ENCODE data around the gene IVD.
A peak's percentile ranks its signal among the peaks of the same experiment; 100 is the strongest.
"Not testable (repeated sequence)": the region's sequence is repeated elsewhere in the genome, so short reads cannot be mapped to it uniquely, and the experiment has no call there.

The IVD gene

GRCh38 chr15:40446144-40446543 lies 40.5 kb downstream of the IVD start:
- Mint-ChIP-seq H3K27me3 (ENCODE audit: low read depth) (peaks cover 26% of the 10 kb centered on the region), H3K9me3 (no peaks in the 10 kb centered on the region)

GRCh38 chr15:40448354-40448753 lies 42.8 kb downstream of the IVD start:
- Mint-ChIP-seq H3K27ac (no peak overlapping the region), H3K4me3 (no peak overlapping the region), H3K9me3 (no peaks in the 10 kb centered on the region), H3K36me3 (ENCODE audit: low read depth) (peaks cover 11% of the 10 kb centered on the region), H3K27me3 (ENCODE audit: low read depth) (peaks cover 14% of the 10 kb centered on the region), H3K4me1 (ENCODE audit: low read depth) (peaks cover 46% of the 10 kb centered on the region)

More at GRCh38 chr15:40446144-40446543, 40.5 kb downstream of the IVD start:
- H3K4me3 Mint-ChIP-seq, result no peak overlapping the region
- peaks cover 15% of the 10 kb centered on the region for H3K36me3 Mint-ChIP-seq (ENCODE audit: low read depth)
- H3K4me1 Mint-ChIP-seq (ENCODE audit: low read depth), result peaks cover 31% of the 10 kb centered on the region
- H3K27ac Mint-ChIP-seq, result no peak overlapping the region

DNA sequence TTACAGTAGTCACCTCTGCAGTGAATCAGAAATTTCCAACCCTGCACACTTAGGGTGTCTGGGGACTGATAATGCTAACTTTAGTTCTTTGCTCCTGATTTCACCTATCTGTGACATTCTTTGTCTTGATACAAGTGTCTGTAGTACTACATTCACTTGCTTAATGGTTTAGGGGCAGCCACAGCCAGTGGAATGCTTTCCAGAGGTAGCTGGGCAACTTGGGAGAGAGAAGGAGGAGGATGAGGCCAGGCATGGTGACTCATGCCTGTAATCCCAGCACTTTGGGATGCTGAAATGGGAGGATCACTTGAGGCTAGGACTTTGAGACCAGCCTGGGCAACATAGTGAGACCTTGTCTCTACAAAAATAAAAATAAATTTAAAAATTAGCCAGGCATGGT lies 43.7 kb downstream of the IVD start:
- peaks cover 5% of the 10 kb centered on the region for H3K27me3 Mint-ChIP-seq (ENCODE audit: low read depth)
- peaks cover 4% of the 10 kb centered on the region for H3K36me3 Mint-ChIP-seq (ENCODE audit: low read depth)
- no peaks in the 10 kb centered on the region for H3K9me3 Mint-ChIP-seq
- H3K4me3 Mint-ChIP-seq, result no peak overlapping the region
- H3K27ac Mint-ChIP-seq, result no peak overlapping the region
- H3K4me1 Mint-ChIP-seq (ENCODE audit: low read depth), result peaks cover 46% of the 10 kb centered on the region

GRCh38 chr15:40450047-40450446 lies 44.5 kb downstream of the IVD start:
- Mint-ChIP-seq H3K4me1 (ENCODE audit: low read depth) (peaks cover 47% of the 10 kb centered on the region), H3K27me3 (ENCODE audit: low read depth) (peaks cover under 1% of the 10 kb centered on the region), H3K9me3 (no peaks in the 10 kb centered on the region), H3K27ac (no peak overlapping the region), H3K4me3 (no peak overlapping the region), H3K36me3 (ENCODE audit: low read depth) (peaks cover 4% of the 10 kb centered on the region)

DNA sequence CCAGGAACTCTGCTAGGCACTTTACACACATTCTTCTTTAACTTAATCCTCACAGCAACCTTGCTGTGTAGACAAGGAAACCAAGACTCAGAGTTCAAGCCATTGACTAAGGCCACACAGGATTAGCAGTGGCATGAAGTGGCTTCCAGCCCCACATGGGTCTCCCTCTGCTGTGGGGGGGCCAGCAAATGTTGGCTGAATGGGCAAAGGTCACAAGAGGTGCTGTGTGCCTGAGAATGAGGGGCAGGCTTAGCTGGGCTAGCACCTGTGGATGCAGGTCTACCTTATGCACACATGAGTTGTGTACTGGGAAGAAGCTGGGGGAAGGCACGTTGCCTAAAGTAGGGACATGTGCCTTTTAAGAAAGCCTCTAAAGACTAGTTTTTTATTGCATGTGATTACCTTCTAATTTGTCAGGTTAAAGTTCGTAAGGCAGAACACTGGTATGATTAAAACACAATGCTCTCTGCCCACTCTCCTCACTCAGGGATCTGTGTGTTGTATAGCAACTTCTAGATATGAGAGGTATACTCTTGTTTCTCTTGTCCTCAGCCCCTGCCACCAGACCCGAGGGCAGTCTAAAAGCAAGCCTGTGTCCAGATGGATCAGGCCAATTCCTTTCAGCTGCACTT lies 46.0 kb downstream of the IVD start:
- Mint-ChIP-seq H3K27ac (peak overlapping the region; percentile 70), H3K27me3 (ENCODE audit: low read depth) (no peaks in the 10 kb centered on the region), H3K4me3 (no peak overlapping the region), H3K9me3 (no peaks in the 10 kb centered on the region), H3K36me3 (ENCODE audit: low read depth) (peaks cover 4% of the 10 kb centered on the region), H3K4me1 (ENCODE audit: low read depth) (peaks cover 55% of the 10 kb centered on the region)

- H3K27me3 Mint-ChIP-seq (ENCODE audit: low read depth), result no peaks in the 10 kb centered on the region
- H3K36me3 Mint-ChIP-seq (ENCODE audit: low read depth), result peaks cover 4% of the 10 kb centered on the region
- no peaks in the 10 kb centered on the region for H3K9me3 Mint-ChIP-seq
- H3K4me3 Mint-ChIP-seq, result peak overlapping the region; percentile 38
- H3K27ac Mint-ChIP-seq, result peak overlapping the region; percentile 70
- peaks cover 61% of the 10 kb centered on the region for H3K4me1 Mint-ChIP-seq (ENCODE audit: low read depth)
Observed at GRCh38 chr15:40452296-40453090, 46.9 kb downstream of the IVD start.

- H3K36me3 Mint-ChIP-seq (ENCODE audit: low read depth); H3K9me3 Mint-ChIP-seq; H3K27me3 Mint-ChIP-seq (ENCODE audit: low read depth): not testable (repeated sequence)
- H3K4me1 Mint-ChIP-seq (ENCODE audit: low read depth), result peaks cover 61% of the 10 kb centered on the region
- peak overlapping the region; percentile 54 for H3K4me3 Mint-ChIP-seq
- H3K27ac Mint-ChIP-seq, result peak overlapping the region; percentile 66
Observed at GRCh38 chr15:40453941-40454340, 48.3 kb downstream of the IVD start.

DNA sequence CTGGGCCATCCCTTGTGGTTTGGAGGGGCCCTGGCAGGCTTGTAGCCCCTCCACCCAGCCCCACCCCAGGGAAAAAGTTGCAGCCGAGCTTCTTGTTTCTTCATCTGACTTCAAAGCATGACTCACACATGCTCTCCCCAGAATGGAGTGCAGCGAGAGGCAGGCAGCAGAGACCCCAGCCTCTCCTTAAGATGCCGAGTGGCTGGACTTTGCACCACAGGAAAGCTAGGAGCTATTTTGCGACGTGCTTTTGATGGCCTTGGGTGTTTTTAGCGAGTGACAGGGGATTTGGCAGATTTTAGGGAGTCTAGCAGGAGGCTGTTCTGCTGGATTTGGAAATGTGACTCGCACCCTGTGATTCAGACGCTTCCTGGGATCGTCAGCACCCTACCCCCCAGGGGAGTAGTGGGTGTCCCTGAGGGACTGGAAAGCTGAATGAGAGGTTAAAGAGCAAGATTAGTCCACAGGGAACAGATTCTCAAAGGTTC lies 49.4 kb downstream of the IVD start:
- H3K27me3 Mint-ChIP-seq (ENCODE audit: low read depth), result no peaks in the 10 kb centered on the region
- H3K4me1 Mint-ChIP-seq (ENCODE audit: low read depth), result peaks cover 58% of the 10 kb centered on the region
- peak overlapping the region; percentile 42 for H3K27ac Mint-ChIP-seq
- H3K4me3 Mint-ChIP-seq, result peak overlapping the region; percentile 17
- peaks cover 4% of the 10 kb centered on the region for H3K36me3 Mint-ChIP-seq (ENCODE audit: low read depth)
- H3K9me3 Mint-ChIP-seq, result no peaks in the 10 kb centered on the region

DNA sequence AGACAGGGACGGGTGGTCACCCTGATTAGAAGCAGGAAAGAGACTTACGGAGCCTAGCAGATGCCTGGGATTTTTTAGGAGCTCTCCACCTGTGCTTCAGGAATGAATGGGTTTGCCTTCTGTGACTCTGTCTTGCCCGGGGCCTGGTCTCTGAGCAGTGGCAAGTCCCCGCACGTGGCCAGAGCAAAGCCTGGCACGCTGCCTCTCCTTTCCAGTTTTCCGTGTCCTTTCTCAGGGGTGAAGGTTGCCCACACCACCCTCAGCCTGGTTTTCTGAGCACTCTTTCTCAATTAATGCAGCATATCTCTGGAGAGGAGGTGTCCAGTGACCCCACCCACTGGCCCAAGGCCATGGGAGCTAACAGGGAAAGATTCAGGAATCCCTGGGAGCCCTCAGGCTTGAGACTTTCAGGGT lies 50.7 kb downstream of the IVD start:
- H3K27me3 Mint-ChIP-seq (ENCODE audit: low read depth), result no peaks in the 10 kb centered on the region
- peaks cover 49% of the 10 kb centered on the region for H3K4me1 Mint-ChIP-seq (ENCODE audit: low read depth)
- H3K36me3 Mint-ChIP-seq (ENCODE audit: low read depth), result peaks cover 1% of the 10 kb centered on the region
- no peak overlapping the region for H3K4me3 Mint-ChIP-seq
- no peaks in the 10 kb centered on the region for H3K9me3 Mint-ChIP-seq
- H3K27ac Mint-ChIP-seq, result no peak overlapping the region

DNA sequence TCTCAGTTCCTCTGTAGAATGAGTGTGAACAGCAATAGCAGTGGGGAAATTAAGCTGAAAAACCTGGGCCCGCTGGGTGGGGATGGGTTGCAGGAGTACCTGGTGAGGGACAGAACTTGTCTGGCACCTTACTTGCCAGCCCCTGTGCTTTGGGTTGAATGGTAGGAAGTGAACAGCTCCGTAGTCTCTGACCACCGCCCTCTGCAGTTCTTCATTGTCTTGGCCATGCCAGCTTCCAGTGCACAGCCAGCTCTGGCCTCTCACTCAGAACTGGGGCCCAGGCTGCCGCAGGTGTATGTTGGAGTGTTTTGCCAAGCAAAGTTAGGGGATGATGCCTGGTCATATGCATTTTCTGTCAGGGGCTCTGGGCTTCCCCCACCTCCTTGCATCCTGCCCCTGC lies 51.1 kb downstream of the IVD start:
- Mint-ChIP-seq H3K4me3 (no peak overlapping the region), H3K36me3 (ENCODE audit: low read depth) (no peaks in the 10 kb centered on the region), H3K4me1 (ENCODE audit: low read depth) (peaks cover 45% of the 10 kb centered on the region), H3K27me3 (ENCODE audit: low read depth) (no peaks in the 10 kb centered on the region), H3K9me3 (no peaks in the 10 kb centered on the region), H3K27ac (no peak overlapping the region)

- no peaks in the 10 kb centered on the region for H3K36me3 Mint-ChIP-seq (ENCODE audit: low read depth)
- H3K4me3 Mint-ChIP-seq, result no peak overlapping the region
- H3K27ac Mint-ChIP-seq, result no peak overlapping the region
- H3K4me1 Mint-ChIP-seq (ENCODE audit: low read depth), result peaks cover 26% of the 10 kb centered on the region
- no peaks in the 10 kb centered on the region for H3K9me3 Mint-ChIP-seq
- no peaks in the 10 kb centered on the region for H3K27me3 Mint-ChIP-seq (ENCODE audit: low read depth)
Observed at GRCh38 chr15:40458495-40459371, 53.1 kb downstream of the IVD start.

DNA sequence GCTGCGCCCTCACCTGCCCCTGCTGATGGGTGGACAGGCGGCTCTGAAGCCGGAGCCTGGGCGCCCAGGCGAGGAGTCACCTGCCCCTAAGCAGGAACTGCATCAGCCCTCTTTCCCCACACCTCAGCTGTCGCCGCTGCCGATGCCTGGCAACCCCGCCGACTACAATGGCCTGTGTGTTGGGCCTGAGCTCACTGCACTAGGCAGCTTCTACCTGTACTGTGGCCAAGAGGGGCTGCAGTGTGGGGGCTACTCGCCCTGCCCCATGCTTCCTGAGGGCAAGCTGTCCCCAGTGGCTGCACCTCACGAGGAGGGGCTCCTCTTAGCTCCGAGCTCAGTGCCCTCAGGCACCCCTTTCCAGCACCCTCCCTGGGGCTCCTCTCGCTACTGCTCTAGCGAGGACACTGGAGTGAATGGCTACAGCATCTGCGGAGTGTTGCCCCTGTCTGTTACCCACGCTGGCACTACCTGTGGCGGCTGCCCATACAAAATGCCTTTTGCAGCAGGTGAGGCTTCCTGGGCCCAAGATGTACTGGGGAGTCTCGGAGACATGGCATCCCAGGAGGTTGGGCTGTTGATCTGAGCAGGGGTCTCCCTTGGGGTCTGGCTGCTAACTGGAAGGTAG lies 53.9 kb downstream of the IVD start:
- no peaks in the 10 kb centered on the region for H3K27me3 Mint-ChIP-seq (ENCODE audit: low read depth)
- no peaks in the 10 kb centered on the region for H3K36me3 Mint-ChIP-seq (ENCODE audit: low read depth)
- H3K4me3 Mint-ChIP-seq, result no peak overlapping the region
- no peak overlapping the region for H3K27ac Mint-ChIP-seq
- peaks cover 18% of the 10 kb centered on the region for H3K4me1 Mint-ChIP-seq (ENCODE audit: low read depth)
- H3K9me3 Mint-ChIP-seq, result no peaks in the 10 kb centered on the region

- Mint-ChIP-seq H3K4me3 (no peak overlapping the region), H3K27me3 (ENCODE audit: low read depth) (no peaks in the 10 kb centered on the region), H3K36me3 (ENCODE audit: low read depth) (peaks cover 2% of the 10 kb centered on the region), H3K27ac (no peak overlapping the region), H3K9me3 (no peaks in the 10 kb centered on the region), H3K4me1 (ENCODE audit: low read depth) (peaks cover 14% of the 10 kb centered on the region)
Observed at GRCh38 chr15:40460404-40460803, 54.8 kb downstream of the IVD start.

DNA sequence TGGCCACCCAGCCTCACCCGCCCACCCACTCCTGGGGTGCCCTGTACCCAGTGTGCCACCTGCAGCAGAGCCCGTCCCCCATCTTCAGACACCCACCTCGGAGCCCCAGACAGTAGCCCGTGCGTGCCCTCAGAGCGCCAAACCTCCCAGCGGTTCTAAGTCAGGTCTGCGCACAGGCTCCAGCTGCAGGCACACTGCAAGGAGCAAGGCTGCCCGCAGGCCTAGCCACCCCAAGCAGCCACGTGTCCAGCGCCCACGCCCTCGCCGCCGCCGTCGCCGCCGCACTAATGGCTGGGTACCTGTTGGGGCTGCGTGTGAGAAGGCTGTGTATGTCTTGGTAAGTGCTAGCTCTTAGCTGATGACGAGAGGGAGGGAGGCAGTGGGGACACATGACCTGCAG lies 56.4 kb downstream of the IVD start:
- Mint-ChIP-seq H3K36me3 (ENCODE audit: low read depth) (peaks cover 5% of the 10 kb centered on the region), H3K4me3 (no peak overlapping the region), H3K4me1 (ENCODE audit: low read depth) (peaks cover 15% of the 10 kb centered on the region), H3K9me3 (no peaks in the 10 kb centered on the region), H3K27me3 (ENCODE audit: low read depth) (no peaks in the 10 kb centered on the region), H3K27ac (no peak overlapping the region)

Data from T-helper 1 cell treated with Interleukin-12 subunit alpha and Interleukin-12 subunit beta and Interleukin-4 antibody, amounts not matched to agents 30 μg/mL and 1 μg/mL, for 36 hours (primary cell).